Stimulated activated CD4-positive, alpha-beta T cell treated with anti-CD3 and anti-CD28 coated beads, Interleukin-2, amount 100 ng/mL, for 4 hours (primary cell): ENCODE data around the gene DNAJC22.
A peak's percentile ranks its signal among the peaks of the same experiment; 100 is the strongest.

Experiments
- DNase-seq: peaks from one replicate; pipeline ENCODE4 v3.0.0-alpha.2; 2020; ENCODE audit warnings: low read depth

DNAJC22 gene

GRCh38 chr12:49345051-49345824 lies 1.4 kb upstream of the DNAJC22 start:
- DNase-seq = no peak

GRCh38 chr12:49345825-49346658 lies 646 bp upstream of the DNAJC22 start:
- DNase-seq = no peak

GRCh38 chr12:49347311-49348193 lies 864 bp downstream of the DNAJC22 start:
- DNase-seq = peak; percentile 62

DNA sequence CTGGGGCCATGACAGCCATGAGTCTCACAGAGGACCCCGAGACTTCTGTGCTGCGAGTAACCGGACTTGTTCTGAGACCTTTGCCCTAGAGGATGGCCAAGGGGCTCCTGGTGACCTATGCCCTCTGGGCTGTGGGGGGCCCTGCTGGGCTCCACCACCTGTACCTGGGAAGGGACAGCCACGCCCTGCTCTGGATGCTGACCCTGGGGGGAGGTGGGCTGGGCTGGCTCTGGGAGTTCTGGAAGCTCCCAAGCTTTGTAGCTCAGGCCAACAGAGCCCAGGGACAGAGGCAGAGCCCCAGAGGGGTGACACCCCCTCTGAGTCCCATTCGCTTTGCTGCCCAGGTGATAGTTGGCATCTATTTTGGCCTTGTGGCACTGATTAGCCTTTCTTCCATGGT lies 2.1 kb downstream of the DNAJC22 start:
- no peak for DNase-seq

- DNase-seq = no peak
Measured at GRCh38 chr12:49349266-49349665, 2.6 kb downstream of the DNAJC22 start.

DNA sequence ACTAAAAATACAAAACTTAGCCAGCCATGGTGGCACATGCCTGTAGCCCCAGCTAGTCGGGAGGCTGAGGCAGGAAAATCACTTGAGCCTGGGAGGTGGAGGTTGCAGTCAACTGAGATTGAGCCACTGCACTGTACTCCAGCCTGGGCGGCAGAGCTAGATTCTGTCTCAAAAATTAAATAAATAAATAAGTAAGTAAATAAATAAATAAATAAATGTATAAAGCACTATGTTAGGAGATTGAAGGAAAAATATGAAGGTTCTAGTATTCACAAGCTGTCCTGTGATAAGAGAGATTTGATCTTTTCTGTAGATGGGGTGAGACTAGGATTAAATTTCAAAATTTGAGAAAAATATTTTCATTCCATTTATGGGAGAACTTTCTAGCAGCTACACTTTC lies 5.7 kb downstream of the DNAJC22 start:
- no peak for DNase-seq

DNA sequence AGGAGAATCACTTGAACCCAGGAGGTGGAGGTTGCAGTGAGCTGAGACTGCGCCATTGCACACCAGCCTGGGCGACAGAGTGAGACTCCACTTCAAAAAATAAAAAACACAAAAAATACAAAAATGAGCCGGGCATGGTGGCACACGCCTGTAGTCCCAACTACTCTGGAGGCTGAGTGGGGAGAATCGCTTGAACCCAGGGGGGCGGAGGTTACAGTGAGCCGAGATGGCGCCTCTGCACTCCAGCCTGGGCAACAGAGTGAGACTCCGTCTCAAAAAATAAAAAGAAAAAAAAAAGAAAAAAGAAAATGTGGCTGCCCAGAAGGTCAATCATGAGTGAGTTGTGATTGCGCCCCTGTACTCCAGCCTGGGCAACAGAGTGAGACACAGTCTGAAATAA lies 9.2 kb downstream of the DNAJC22 start:
- no peak for DNase-seq

DNA sequence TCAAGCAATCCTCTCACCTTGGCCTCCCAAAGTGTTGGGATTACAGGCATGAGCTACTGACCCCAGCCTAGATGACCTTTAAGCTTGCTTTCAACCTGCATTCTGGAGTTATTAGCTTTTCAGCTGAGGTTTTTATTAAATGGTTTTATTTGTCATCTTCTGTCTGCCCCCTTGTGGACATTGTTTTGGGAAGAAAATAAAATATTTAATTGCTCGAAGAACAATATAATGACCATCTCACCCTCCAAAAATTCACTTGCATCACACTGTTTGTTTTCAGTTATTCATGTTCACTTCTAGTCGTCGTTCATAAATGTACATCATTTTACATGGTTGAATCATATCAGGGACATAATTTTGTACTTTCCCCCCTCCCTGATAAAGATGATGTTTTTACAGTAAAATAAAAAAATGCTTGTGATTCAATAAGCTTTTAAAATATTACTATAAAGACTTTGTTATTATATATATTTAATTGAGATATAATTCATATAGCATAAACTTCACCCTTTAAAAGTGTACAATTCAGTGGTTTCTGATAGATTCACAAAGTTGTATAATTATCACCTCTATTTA lies 10.5 kb downstream of the DNAJC22 start:
- no peak for DNase-seq

GRCh38 chr12:49358483-49359141 lies 11.9 kb downstream of the DNAJC22 start:
- peak; percentile 36 for DNase-seq

GRCh38 chr12:49359671-49360070 lies 13.0 kb downstream of the DNAJC22 start:
- no peak for DNase-seq

GRCh38 chr12:49362077-49362476 lies 15.4 kb downstream of the DNAJC22 start:
- DNase-seq = no peak

DNA sequence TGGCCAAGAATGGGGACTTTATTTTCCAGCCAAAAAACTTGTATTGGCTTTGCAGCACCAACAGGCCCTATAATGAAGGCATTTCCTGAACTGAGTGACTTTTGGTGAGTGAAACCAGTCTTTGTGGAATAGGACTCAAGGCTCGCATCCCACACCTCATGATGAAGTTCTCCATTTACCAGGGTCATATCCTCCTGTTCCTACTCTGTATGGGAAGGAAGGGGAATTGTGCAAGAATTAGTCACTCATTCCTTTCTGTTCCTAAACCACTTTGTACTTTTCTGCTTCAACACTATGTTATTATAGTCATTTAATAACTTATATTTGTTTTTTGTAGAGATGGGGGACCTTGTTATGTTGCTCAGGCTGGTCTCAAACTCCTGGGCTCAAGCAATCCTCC lies 18.3 kb downstream of the DNAJC22 start:
- no peak for DNase-seq

DNA sequence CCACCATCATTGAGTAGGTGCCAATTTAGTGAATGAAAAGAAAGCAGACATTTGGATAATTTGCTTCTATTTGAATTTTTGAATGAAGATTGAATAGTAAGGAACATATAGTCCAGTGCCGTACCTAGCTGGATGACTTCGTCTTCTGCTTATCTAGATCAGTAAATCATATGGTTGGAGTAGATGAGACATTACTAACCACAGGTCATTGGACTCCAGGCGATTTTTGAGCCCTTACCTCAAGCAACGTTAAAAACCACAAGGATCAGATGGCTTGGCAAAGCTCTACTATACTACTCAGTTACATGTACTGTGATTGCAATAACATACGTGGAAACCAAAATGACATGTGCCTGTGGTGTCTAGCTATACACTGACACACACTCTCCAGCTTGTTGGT lies 18.9 kb downstream of the DNAJC22 start:
- no peak for DNase-seq

GRCh38 chr12:49366096-49366651 lies 19.5 kb downstream of the DNAJC22 start:
- DNase-seq = no peak

- DNase-seq = peak; percentile 72
Measured at GRCh38 chr12:49366652-49367380, 20.1 kb downstream of the DNAJC22 start.

- no peak for DNase-seq
Measured at GRCh38 chr12:49367381-49368239, 20.9 kb downstream of the DNAJC22 start, which contains the start of gene SPATS2. SPATS2 (plus strand) TSS chr12:49367462; CDS start chr12:49461013, 93,551 bp downstream.

- DNase-seq = no peak
Measured at GRCh38 chr12:49368240-49368600, 21.5 kb downstream of the DNAJC22 start.

- DNase-seq = no peak
Measured at GRCh38 chr12:49369411-49370145, 22.9 kb downstream of the DNAJC22 start.

GRCh38 chr12:49370539-49370938 lies 23.9 kb downstream of the DNAJC22 start:
- no peak for DNase-seq
